B cell (primary cell): ENCODE data around the gene TBX3. TPM values are rescaled to one million over a fixed set of nuclear protein-coding genes. Genes with fewer than 3 reads are reported as not detected.

Experiments
- ATAC-seq: fragments of 200-7000 bp; cut with Tn5 transposase; one replicate; pipeline ENCODE4 v1.10.0; 2021; ENCODE audit warnings: low read depth, mild to moderate bottlenecking, moderate number of reproducible peaks, moderate library complexity
- CTCF ChIA-PET: fragments of 350-600 bp; sonication (Branson Sonifier 250); formaldehyde crosslinking; loops from one replicate; lab custom pipeline; 2021; ENCODE audit warnings: antibody characterized with exemption, inconsistent platforms; lab: Charles Lee
- POLR2A ChIA-PET: fragments of 350-600 bp; sonication (Branson Sonifier 250); formaldehyde crosslinking; loops from one replicate; lab custom pipeline; 2021; ENCODE audit warnings: antibody characterized with exemption; lab: Charles Lee
- DNase-seq: peaks from one replicate; pipeline ENCODE4 v3.0.0; 2013
- H2AFZ ChIP-seq: 2 replicates; pipeline ENCODE4 v1.6.1; 2012; ENCODE audit warnings: mild to moderate bottlenecking, low read depth, low read length; ENCODE audit not compliant: insufficient read depth, poor library complexity, severe bottlenecking
- H3K27ac ChIP-seq, 2 donors: 1 replicate in 1 of 2; 2 replicates in 1 of 2; pipeline ENCODE4 v1.5.1; 2012 to 2013; ENCODE audit warnings: low read length in 2 of 2, mild to moderate bottlenecking in 2 of 2, moderate library complexity in 1 of 2
- H3K27me3 ChIP-seq, 4 experiments: fragments of 200-600 bp in 1 of 4; sonication (generic) in 1 of 4; replicated peaks in 1 of 4; 1 replicate in 2 of 4; 2 replicates in 2 of 4; pipeline versions ENCODE4 v1.6.1 to v1.7.0; 2013 to 2016; ENCODE audit warnings: low read length in 3 of 4, mild to moderate bottlenecking in 2 of 4, mixed read lengths in 1 of 4, moderate library complexity in 1 of 4; ENCODE audit not compliant: insufficient read depth in 4 of 4, control insufficient read depth in 3 of 4; ENCODE audit errors: control extremely low read depth in 1 of 4
- H3K36me3 ChIP-seq, 2 experiments: replicated peaks in 1 of 2; 1 replicate in 1 of 2; 2 replicates in 1 of 2; pipeline versions ENCODE4 v1.6.1 to v1.7.1; 2013; ENCODE audit warnings: low read length in 1 of 2; ENCODE audit not compliant: insufficient read depth in 2 of 2, control insufficient read depth in 1 of 2; ENCODE audit errors: control extremely low read depth in 1 of 2, extremely low read depth in 1 of 2
- H3K4me1 ChIP-seq, 2 donors: fragments of 200-600 bp in 1 of 2; sonication (generic) in 1 of 2; 1 replicate in 1 of 2; 2 replicates in 1 of 2; pipeline versions ENCODE4 v1.5.1 to v1.6.1; 2013 to 2017; ENCODE audit warnings: low read length in 2 of 2; ENCODE audit not compliant: control insufficient read depth in 2 of 2, insufficient read depth in 2 of 2
- H3K4me2 ChIP-seq: replicated peaks from 2 replicates; pipeline ENCODE3; 2012; ENCODE audit warnings: mild to moderate bottlenecking, low read depth, low read length; ENCODE audit not compliant: poor library complexity, severe bottlenecking
- H3K4me3 ChIP-seq, 5 experiments: fragments of 200-600 bp in 1 of 5; sonication (generic) in 1 of 5; 1 replicate in 3 of 5; 2 replicates in 2 of 5; pipeline versions ENCODE4 v1.5.1 to v1.7.0; 2011 to 2016; ENCODE audit warnings: low read length in 4 of 5, mild to moderate bottlenecking in 4 of 5, low read depth in 2 of 5, control low read depth in 1 of 5, moderate library complexity in 1 of 5; ENCODE audit not compliant: insufficient read depth in 1 of 5; ENCODE audit errors: control extremely low read depth in 1 of 5, extremely low read depth in 1 of 5
- H3K79me2 ChIP-seq: fragments of 200-600 bp; sonication (generic); one replicate; pipeline ENCODE4 v1.6.0; 2016; ENCODE audit warnings: low read length; ENCODE audit not compliant: control insufficient read depth, insufficient read depth
- H3K9ac ChIP-seq: fragments of 200-600 bp; sonication (generic); 2 replicates; pipeline ENCODE4 v1.6.1; 2017; ENCODE audit warnings: mild to moderate bottlenecking, low read length, moderate library complexity
- H3K9me3 ChIP-seq, 3 donors: one replicate each; pipeline versions ENCODE4 v1.6.1 to v1.7.1; 2013; ENCODE audit warnings: low read length in 2 of 3; ENCODE audit not compliant: control insufficient read depth in 2 of 3, insufficient read depth in 1 of 3; ENCODE audit errors: control extremely low read depth in 1 of 3
- H4K20me1 ChIP-seq: 2 replicates; pipeline ENCODE4 v1.6.0; 2012; ENCODE audit warnings: mild to moderate bottlenecking, low read length; ENCODE audit not compliant: insufficient read depth, control insufficient read depth, poor library complexity, severe bottlenecking
- H3K27ac Mint-ChIP-seq: one replicate; pipeline ENCODE4 v1.8.0; 2021; ENCODE audit warnings: mixed read lengths
- H3K27me3 Mint-ChIP-seq: one replicate; pipeline ENCODE4 v1.8.0; 2021; ENCODE audit warnings: mixed read lengths
- H3K4me1 Mint-ChIP-seq: one replicate; pipeline ENCODE4 v1.8.0; 2021; ENCODE audit warnings: mixed read lengths
- H3K4me3 Mint-ChIP-seq: one replicate; pipeline ENCODE4 v1.8.0; 2021; ENCODE audit warnings: mixed read lengths
- H3K9me3 Mint-ChIP-seq: one replicate; pipeline ENCODE4 v1.8.0; 2022; ENCODE audit warnings: mixed read lengths; ENCODE audit not compliant: insufficient read depth
- EZH2 ChIP-seq: IDR thresholded peaks from 2 replicates; pipeline ENCODE4 v1.6.1; 2012; ENCODE audit warnings: borderline replicate concordance, low read depth, mild to moderate bottlenecking, moderate library complexity, low read length; ENCODE audit not compliant: insufficient read depth, poor library complexity, severe bottlenecking
- WGBS: methylation state at CpG from one replicate; pipeline ENCODE4 v1.1.5; 2013; ENCODE audit warnings: missing lambda C conversion rate; ENCODE audit not compliant: insufficient coverage; 5-methylcytosine and 5-hydroxymethylcytosine counted together
- intact Hi-C: fragments of 100-400 bp; cut with micrococcal nuclease; formaldehyde crosslinking; loops from one replicate; pipeline ENCODE4 v1.10.0; 2022
- polyA plus RNA-seq: library from polyadenylated mRNA; depleted of rRNA; stranded (reverse); fragments of >200 nt; gene quantifications from 2 replicates; pipeline ENCODE4 v1.2.3, GENCODE V29; 2012
- total RNA-seq, 2 donors: library from RNA; stranded (reverse); fragments of 120-200 nt in 1 of 2; gene quantifications; 1 replicate in 1 of 2; 2 replicates in 1 of 2; pipeline versions ENCODE4 v1.2.3 to v1.2.4, GENCODE V29; 2013 to 2022
- TF ChIP-seq, protein P1 (sequence below): fragments of 200-600 bp; IDR thresholded peaks from one replicate; pipeline ENCODE4 v1.8.0; 2022; ENCODE audit warnings: antibody characterized with exemption, mild to moderate bottlenecking

TBX3 gene
- total and polyA plus RNA-seq, 2 donors (not counting 1 experiment from before 2014, with no cell fraction given) = not detected

DNA sequence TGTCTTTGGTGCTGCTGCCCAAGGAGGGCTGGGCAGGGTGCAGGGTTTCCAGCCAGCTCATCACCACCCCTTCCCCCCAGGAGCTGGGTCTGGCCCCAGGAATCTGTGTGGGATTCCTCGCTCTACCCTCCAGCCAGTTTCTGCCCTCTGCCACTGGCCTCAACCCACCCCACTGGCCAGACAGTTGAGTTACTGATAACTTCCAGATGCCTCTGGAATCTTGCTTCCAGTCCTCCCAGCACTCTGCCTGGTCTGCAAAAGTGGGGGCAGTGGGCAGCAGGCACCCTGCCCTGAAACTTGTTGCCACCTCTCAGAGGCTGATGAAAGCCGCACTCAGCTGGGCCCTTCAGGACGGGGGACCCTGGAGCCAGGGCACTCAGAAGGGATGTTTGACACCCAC lies 20.1 kb upstream of the TBX3 start:
- no peak for TF ChIP-seq EZH2
- TF ChIP-seq, protein P1, sequence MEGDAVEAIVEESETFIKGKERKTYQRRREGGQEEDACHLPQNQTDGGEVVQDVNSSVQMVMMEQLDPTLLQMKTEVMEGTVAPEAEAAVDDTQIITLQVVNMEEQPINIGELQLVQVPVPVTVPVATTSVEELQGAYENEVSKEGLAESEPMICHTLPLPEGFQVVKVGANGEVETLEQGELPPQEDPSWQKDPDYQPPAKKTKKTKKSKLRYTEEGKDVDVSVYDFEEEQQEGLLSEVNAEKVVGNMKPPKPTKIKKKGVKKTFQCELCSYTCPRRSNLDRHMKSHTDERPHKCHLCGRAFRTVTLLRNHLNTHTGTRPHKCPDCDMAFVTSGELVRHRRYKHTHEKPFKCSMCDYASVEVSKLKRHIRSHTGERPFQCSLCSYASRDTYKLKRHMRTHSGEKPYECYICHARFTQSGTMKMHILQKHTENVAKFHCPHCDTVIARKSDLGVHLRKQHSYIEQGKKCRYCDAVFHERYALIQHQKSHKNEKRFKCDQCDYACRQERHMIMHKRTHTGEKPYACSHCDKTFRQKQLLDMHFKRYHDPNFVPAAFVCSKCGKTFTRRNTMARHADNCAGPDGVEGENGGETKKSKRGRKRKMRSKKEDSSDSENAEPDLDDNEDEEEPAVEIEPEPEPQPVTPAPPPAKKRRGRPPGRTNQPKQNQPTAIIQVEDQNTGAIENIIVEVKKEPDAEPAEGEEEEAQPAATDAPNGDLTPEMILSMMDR = no peak
- intact Hi-C loops = no loop called here
- H3K79me2 ChIP-seq = no peaks in the 10 kb centered on the region
- ChIA-PET POLR2A (no interaction called here), CTCF (no interaction called here)
- Mint-ChIP-seq H3K4me1 (no peaks in the 10 kb centered on the region), H3K27ac (no peak overlapping the region), H3K27me3 (peaks cover 53% of the 10 kb centered on the region), H3K4me3 (no peak overlapping the region), H3K9me3 (peaks cover 2% of the 10 kb centered on the region)
- WGBS = 70% methylated on average over 2 of the region's 3 CpGs
- no peak overlapping the region for H3K9ac ChIP-seq
- ATAC-seq (no peak), DNase-seq (no peak)
- H4K20me1 ChIP-seq = no peaks in the 10 kb centered on the region
- H3K27me3 ChIP-seq = peaks cover 0 to 43% (median 14%) of the 10 kb centered on the region in 4 experiments
- peaks cover 0 to 21% (median 0%) of the 10 kb centered on the region in 3 donors for H3K9me3 ChIP-seq
- H3K4me1 ChIP-seq = peaks cover 0 to 2% of the 10 kb centered on the region in 2 donors
- no peaks in the 10 kb centered on the region for H3K36me3 ChIP-seq
- no peak overlapping the region for H3K27ac ChIP-seq
- no peak overlapping the region for H2AFZ ChIP-seq
- no peak overlapping the region for H3K4me2 ChIP-seq
- no peak overlapping the region for H3K4me3 ChIP-seq

- ChIA-PET CTCF (no interaction called here), POLR2A (no interaction called here)
- Mint-ChIP-seq H3K27me3 (peaks cover 56% of the 10 kb centered on the region), H3K4me1 (no peaks in the 10 kb centered on the region), H3K9me3 (peaks cover 2% of the 10 kb centered on the region), H3K27ac (no peak overlapping the region), H3K4me3 (no peak overlapping the region)
- H4K20me1 ChIP-seq = no peaks in the 10 kb centered on the region
- peaks cover 0 to 2% of the 10 kb centered on the region in 2 donors for H3K4me1 ChIP-seq
- DNase-seq = no peak
- WGBS = no CpG with 5 or more reads among the region's 6 CpGs
- H3K79me2 ChIP-seq = no peaks in the 10 kb centered on the region
- peaks cover 0 to 25% (median 0%) of the 10 kb centered on the region in 3 donors for H3K9me3 ChIP-seq
- H3K9ac ChIP-seq = no peak overlapping the region
- peaks cover 0 to 49% (median 16%) of the 10 kb centered on the region in 4 experiments for H3K27me3 ChIP-seq
- no peak overlapping the region for H3K27ac ChIP-seq
- no peak overlapping the region for H3K4me3 ChIP-seq
- no peak for ATAC-seq
- H3K36me3 ChIP-seq = no peaks in the 10 kb centered on the region
- H3K4me2 ChIP-seq = no peak overlapping the region
- no peak for TF ChIP-seq EZH2
- TF ChIP-seq, protein P1 = no peak
- intact Hi-C loops = no loop called here
- no peak overlapping the region for H2AFZ ChIP-seq
These were observed 19.1 kb upstream of the TBX3 start for GRCh38 chr12:114703060-114703493.
